GM19035 (cell line): Measurements from ENCODE around the gene GSX1.
"Not testable (repeated sequence)": the region's sequence is repeated elsewhere in the genome, so short reads cannot be mapped to it uniquely, and the experiment has no call there.

Source experiments
- ATAC-seq: cut with Tn5 transposase; IDR thresholded peaks from one replicate; pipeline ENCODE4 v1.9.1; 2021; ENCODE audit not compliant: unreplicated experiment

The GSX1 gene

GRCh38 chr13:27792393-27793218 lies at the start of gene GSX1:
Gene GSX1 (plus strand): TSS chr13:27792483. CDS start chr13:27792691, 208 bp downstream.
- no peak for ATAC-seq

- ATAC-seq, result no peak
These were observed 47.5 kb upstream of the GSX1 start for GRCh38 chr13:27744801-27745200.

GRCh38 chr13:27745301-27745700 lies 47.0 kb upstream of the GSX1 start:
- no peak for ATAC-seq

- ATAC-seq, result not testable (repeated sequence)
These were observed 44.1 kb upstream of the GSX1 start for GRCh38 chr13:27748143-27748542.

GRCh38 chr13:27751953-27752532 lies 40.2 kb upstream of the GSX1 start:
- no peak for ATAC-seq

- no peak for ATAC-seq
These were observed 26.6 kb upstream of the GSX1 start for GRCh38 chr13:27765650-27766049.

- no peak for ATAC-seq
These were observed 21.5 kb upstream of the GSX1 start for GRCh38 chr13:27770809-27771208.

GRCh38 chr13:27772651-27773425 lies 19.4 kb upstream of the GSX1 start:
- ATAC-seq, result no peak

GRCh38 chr13:27774169-27774568 lies 18.1 kb upstream of the GSX1 start:
- ATAC-seq, result no peak

GRCh38 chr13:27774651-27775050 lies 17.6 kb upstream of the GSX1 start:
- ATAC-seq, result no peak

GRCh38 chr13:27775943-27776342 lies 16.3 kb upstream of the GSX1 start:
- ATAC-seq, result no peak

- ATAC-seq, result no peak
These were observed 10.1 kb upstream of the GSX1 start for GRCh38 chr13:27782151-27782550.

GRCh38 chr13:27783111-27783510 lies 9.2 kb upstream of the GSX1 start:
- ATAC-seq, result no peak

- ATAC-seq, result no peak
These were observed 4.0 kb upstream of the GSX1 start for GRCh38 chr13:27788271-27788670.

GRCh38 chr13:27789153-27789494 lies 3.2 kb upstream of the GSX1 start:
- ATAC-seq, result no peak

GRCh38 chr13:27789495-27790303 lies 2.6 kb upstream of the GSX1 start:
- ATAC-seq, result no peak

GRCh38 chr13:27790523-27790922 lies 1.8 kb upstream of the GSX1 start:
- no peak for ATAC-seq

GRCh38 chr13:27791146-27791900 lies 960 bp upstream of the GSX1 start:
- no peak for ATAC-seq

- ATAC-seq, result no peak
These were observed 336 bp upstream of the GSX1 start for GRCh38 chr13:27791901-27792392.
